HG02610 (cell line): ENCODE results near the gene UBE2H.
A peak's percentile ranks its signal among the peaks of the same experiment; 100 is the strongest.
"Not testable (repeated sequence)": the region's sequence is repeated elsewhere in the genome, so short reads cannot be mapped to it uniquely, and the experiment has no call there.

Experiments used
- ATAC-seq: cut with Tn5 transposase; IDR thresholded peaks from one replicate; pipeline ENCODE4 v1.9.1; 2021; ENCODE audit warnings: mild to moderate bottlenecking, moderate library complexity; ENCODE audit not compliant: unreplicated experiment

UBE2H gene

GRCh38 chr7:129875745-129876411, 76.9 kb downstream of the UBE2H start:
- no peak for ATAC-seq

DNA sequence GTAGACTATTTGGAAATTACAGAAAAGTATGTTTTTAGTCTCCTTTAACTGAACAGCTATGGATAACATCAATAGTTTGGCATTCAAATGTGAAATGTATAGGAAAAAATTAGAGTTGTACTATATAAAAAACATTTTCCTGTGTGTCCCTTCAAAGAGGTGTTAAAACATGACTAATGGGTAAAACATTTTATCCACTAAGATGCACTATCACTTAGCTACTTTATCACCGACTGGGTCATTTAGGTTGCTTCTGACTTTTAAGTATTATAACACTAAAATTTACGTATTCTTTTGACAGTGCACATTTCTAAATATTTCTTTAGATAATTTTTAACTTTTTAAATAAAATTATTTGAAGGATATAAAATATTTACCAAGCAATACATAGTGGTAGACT, 77.6 kb downstream of the UBE2H start:
- ATAC-seq = no peak

DNA sequence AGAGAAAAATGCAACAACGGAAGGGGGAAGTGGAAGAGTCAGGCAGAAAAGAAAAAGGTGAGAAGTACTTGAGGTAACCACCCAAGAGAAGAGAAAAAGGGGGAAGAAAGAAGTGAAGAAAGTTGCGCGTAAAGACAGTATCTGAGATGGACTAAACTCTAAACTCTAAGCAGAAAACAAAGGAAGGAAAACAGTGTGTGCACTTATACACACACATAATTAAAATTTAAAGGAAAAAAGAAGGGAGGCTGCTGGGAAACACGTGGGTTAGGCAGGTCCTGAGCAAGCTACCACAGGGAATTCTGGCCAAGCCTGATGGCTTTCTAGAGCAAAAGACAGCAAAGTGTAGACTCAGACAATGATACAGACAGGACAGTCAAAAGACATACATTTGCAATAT, 78.0 kb downstream of the UBE2H start:
- ATAC-seq = no peak

DNA sequence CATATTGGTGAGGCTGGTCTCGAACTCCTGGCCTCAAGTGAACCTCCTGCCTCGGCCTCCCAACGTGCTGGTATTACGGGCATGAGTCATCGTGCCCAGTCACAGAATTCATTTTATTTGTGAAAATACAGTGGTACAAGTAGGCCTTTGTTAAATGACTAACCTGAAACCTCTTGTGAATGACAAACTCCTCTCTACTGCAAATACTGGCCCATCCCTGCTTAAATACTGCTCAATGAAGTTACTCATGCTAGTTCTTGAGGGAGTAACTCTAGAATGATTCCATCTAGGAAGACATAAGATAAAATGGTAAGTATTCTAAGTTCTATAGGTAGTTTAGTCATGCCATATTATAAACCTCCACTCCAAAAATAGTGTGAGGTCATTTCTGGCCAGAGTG, 80.7 kb downstream of the UBE2H start:
- no peak for ATAC-seq

DNA sequence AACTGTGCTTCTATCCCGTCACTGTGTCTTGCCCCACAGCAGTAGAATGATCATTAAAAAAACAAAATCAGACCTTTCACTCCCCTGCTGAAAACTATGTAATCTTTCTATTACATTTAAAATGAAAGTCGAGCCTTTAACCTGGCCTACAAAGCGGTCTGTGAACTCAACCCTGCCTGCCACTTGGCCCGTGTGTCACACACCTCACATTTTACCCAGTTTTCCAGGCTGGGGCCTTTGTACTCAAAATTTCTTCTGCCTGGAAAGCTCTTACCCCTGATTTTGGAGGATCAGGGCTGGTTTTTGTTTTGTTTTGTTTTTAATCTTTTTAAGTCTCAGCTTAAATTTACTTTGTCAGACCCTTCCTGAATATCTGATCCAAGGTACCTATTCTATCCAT, 82.1 kb downstream of the UBE2H start:
- no peak for ATAC-seq

DNA sequence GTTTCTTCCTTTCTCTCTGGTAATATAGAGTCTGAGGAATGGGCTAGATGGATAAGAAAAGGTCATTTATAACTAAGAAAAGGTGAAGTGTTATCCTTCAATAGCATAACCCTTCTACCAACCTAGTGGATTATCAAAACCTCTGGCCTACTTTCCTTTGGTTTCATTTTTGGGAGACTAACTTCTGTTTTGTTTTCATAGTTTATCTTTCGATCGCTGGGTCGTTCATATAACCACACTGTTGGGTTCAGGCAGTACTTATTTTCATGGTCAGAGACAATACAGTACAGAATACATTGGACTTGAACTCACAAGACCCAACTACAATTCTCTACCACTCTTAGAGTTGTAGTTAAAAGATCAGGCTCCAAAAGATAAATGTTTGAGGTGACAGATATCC, 86.5 kb downstream of the UBE2H start:
- no peak for ATAC-seq

- no peak for ATAC-seq
Measured at GRCh38 chr7:129865925-129866201, 86.9 kb downstream of the UBE2H start.

DNA sequence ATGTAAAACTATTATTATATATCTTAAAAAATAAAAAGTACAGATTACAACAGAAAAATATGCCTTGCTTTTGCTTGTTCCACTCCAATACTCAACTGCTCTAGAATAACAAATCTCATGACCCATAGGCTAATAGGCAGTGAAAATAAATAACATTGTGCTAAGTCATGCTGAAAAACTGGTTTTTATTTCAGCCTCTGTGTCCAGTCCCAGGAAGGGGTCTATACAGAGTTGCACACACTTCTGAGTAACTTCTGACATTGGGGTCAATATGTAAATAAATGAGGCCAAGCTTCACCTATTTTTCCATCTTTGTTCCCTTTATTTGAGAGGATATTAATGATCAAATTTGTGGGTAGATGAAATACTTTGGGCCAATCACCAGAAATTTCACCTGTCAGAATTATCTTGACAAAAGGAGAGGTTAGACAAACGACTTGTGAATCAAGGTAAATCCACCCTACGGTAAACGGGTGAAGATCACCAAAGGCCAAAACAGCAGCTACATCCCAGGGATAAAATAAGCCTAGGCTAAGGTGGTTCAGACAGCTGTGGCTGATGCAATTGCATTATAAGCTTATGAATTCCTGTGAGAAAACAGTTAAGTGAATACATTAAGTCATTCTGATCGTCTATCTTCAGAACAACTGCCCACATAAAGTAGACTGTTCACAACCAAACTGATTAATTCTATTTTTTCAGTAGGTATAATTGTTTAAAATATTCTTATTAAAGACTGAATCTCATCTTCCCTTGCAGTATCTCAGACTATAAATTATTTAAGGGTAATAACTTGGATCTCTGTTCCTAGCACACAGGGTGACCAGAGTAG, 87.5 kb downstream of the UBE2H start:
- no peak for ATAC-seq

DNA sequence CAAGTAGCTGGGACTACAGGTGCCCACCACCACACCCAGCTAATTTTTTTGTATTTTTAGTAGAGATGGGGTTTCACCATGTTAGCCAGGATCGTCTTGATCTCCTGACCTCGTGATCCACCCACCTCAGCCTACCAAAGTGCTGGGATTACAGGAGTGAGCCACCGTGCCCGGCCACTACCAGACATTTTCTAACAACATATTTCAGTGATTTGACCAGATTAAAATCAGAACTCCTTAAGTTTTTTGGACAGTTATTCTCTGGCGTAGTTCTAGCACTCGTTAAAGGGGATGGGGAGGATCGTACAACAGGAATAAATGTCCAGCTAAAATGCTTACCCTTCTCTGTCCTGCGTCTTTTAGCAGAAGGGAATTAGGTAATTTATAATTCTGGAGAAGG, 88.1 kb downstream of the UBE2H start:
- not testable (repeated sequence) for ATAC-seq

DNA sequence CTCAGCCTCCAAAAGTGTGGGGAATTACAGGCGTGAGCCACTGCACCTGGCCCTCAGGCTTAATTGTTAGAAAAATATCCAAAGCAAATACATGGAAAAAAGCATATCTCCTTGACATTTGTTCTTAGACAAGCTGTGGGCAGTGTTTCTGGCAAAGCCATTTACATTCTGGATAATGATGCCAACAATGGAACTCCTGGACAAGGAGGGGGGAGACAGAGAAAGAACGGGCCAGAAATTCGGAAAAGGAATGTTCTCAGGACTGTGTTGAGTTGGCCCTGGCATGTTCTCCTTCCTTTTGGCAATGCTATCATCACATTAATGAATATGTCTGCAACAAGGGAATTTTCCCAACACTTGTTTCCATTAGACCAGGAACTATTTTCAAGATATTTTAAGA, 88.7 kb downstream of the UBE2H start:
- ATAC-seq = no peak

DNA sequence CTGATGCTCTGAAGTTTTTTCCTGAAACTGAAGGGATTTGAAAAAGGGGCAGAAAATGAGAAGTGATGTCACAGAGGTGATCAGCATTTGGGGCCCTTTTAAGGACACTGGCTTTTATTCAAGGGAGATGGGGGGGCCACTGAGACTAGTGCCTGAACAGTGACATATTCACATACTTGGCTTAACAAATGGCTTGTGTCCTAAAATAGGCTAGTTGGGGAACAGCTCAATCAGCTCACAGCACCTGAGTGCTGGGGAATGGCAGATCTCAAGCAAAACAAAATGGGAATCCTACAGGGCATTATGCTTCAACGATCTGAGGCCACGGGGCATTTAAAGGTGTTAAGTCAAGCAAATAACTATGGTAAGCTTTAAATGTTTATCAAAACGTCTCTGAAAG, 90.1 kb downstream of the UBE2H start:
- no peak for ATAC-seq

- not testable (repeated sequence) for ATAC-seq
Measured at GRCh38 chr7:129860784-129861183, 92.0 kb downstream of the UBE2H start.

DNA sequence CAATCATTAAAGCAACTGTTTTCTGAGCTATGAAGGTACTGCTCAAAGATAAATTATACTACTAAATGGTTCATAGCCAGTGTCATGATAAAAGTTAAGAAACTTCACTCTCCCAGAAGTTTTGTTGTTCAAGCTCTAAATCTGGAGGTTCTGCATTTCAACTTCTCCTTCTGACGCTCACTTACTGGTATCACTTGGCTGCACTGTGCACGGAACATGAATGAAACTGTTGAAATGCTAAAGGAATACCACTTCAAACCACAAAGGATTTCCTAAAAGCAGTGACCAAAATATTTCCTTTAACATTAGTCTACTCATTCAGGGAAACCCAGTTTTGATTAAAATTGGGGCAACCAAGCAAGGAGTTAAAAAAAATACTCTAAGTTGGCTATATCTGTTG, 93.6 kb downstream of the UBE2H start:
- peak; percentile 47 for ATAC-seq

DNA sequence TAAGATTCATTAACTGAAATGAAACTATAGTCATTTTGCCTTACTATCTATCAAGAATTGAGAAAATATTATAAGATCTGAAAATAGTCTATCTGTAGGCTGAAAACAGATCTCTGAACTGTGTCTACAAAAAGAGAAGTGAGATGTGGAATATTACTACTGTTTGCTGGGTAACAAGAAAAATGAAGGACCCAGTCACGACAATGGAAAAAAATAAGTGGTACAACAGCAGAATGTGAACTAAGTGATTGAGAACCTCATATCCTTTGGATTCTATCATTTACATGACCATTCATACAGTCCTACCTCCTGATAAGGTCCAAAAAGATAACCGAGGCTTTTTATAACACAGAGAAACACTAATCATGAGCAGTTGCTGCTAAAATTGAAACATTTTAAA, 94.3 kb downstream of the UBE2H start:
- ATAC-seq = no peak

DNA sequence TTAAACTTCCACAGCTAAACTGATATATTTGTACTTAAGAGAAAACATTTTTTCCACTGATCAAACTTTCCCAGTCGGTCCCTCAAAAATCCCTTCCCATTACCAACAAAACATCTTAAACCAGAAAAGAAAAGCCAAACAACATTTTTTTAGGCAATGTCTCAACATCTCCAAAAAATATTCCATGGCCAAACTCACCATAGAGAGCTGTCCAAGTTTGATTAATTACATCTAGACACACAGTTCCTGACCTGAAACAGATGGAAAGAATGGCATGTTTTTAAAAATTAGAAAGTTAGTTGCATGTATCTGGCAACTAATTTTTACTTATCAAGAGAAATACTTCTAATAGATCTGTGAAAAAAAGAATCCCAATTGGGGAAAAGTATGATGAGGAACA, 95.4 kb downstream of the UBE2H start:
- ATAC-seq = no peak

- no peak for ATAC-seq
Measured at GRCh38 chr7:129855935-129856717, 96.6 kb downstream of the UBE2H start.

- ATAC-seq = no peak
Measured at GRCh38 chr7:129855234-129855673, 97.5 kb downstream of the UBE2H start.

- ATAC-seq = no peak
Measured at GRCh38 chr7:129854401-129854800, 98.4 kb downstream of the UBE2H start.

DNA sequence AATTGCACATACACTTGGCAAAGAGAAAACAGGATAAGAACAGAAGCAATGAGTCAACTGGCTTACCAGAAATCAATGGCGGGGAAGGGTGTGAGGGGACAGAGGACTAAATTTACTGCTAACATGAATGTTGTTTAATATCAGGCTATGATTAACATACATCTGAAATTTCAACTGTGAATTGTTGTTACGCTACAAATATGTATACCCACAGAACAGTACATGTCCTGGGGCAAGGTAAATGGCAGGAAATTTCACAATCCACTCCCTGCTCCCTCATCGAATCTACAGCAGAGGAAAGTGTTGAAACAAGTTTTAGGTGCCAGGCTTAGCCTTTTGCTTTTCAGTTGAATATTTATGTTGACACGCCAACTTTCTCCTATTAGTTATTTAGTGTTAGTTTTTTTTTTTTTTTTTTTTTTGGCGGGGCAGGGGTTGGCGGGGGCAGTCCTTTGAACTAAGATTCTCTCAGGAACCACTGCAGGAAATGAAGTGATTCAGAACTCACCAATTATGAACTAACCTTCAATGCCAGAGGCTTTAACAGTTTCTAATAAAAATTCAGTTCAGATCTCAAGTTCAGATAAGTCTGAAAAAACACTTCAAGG, 99.0 kb downstream of the UBE2H start:
- no peak for ATAC-seq

DNA sequence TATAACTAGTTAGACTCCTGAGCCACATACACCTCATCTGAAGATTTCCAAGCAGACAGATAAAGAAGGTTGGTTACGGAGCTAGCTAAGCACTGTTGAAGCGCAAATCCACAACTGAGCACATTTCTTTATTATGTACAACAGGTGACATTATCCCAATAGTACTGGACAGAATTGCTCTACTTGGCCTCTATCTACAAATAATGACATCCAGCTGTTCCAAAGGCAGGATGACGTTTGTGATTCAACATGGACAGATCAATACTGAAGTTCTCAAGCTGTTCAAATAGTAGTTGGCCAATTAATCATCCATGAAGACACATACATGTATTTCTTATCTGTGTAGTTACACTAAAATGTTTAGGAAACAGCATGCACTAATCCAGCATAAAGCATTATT, 101.0 kb downstream of the UBE2H start:
- ATAC-seq = no peak

- ATAC-seq = no peak
Measured at GRCh38 chr7:129851174-129851573, 101.6 kb downstream of the UBE2H start.

GRCh38 chr7:129848436-129848835, 104.3 kb downstream of the UBE2H start:
- ATAC-seq = no peak
